HepG2 (cell line): Measurements from ENCODE around the gene FAM241B. TPM values are rescaled to one million over a fixed set of nuclear protein-coding genes. Genes with fewer than 3 reads are reported as not detected.

ENCODE experiments used
- BRCA1 ChIP-seq: sonication (generic); formaldehyde crosslinking; IDR thresholded peaks from 2 replicates; pipeline ENCODE4 v1.4.0; 2020; ENCODE audit warnings: missing genetic modification reagents
- BRF2 ChIP-seq: sonication (generic); formaldehyde crosslinking; IDR thresholded peaks from 2 replicates; pipeline ENCODE4 v1.8.1; 2022; ENCODE audit warnings: mild to moderate bottlenecking, missing genetic modification reagents
- DDIT3 ChIP-seq: sonication (generic); formaldehyde crosslinking; IDR thresholded peaks from 2 replicates; pipeline ENCODE4 v1.4.0; 2020; ENCODE audit warnings: mild to moderate bottlenecking, missing genetic modification reagents
- DMAP1 ChIP-seq: IDR thresholded peaks from 2 replicates; pipeline ENCODE4 v1.6.1; 2016
- FOXJ3 ChIP-seq: sonication (generic); formaldehyde crosslinking; IDR thresholded peaks from 2 replicates; pipeline ENCODE4 v1.4.0; 2020; ENCODE audit warnings: missing genetic modification reagents, mild to moderate bottlenecking, borderline replicate concordance
- GABPB1 ChIP-seq: IDR thresholded peaks from 2 replicates; pipeline ENCODE4 v1.6.1; 2016; ENCODE audit warnings: mild to moderate bottlenecking, missing genetic modification reagents, moderate library complexity, missing compliant biosample characterization
- HNF4G ChIP-seq, 2 experiments: sonication (generic) in 1 of 2; formaldehyde crosslinking in 1 of 2; IDR thresholded peaks; 2 replicates each; pipeline versions ENCODE4 v1.4.0 to v1.6.1; 2011 to 2020; ENCODE audit warnings: borderline replicate concordance in 2 of 2, low read depth in 2 of 2, mild to moderate bottlenecking in 2 of 2, low read length in 1 of 2, missing genetic modification reagents in 1 of 2, moderate library complexity in 1 of 2
- LRRFIP1 ChIP-seq: sonication (generic); formaldehyde crosslinking; conservative IDR thresholded peaks from 2 replicates; pipeline ENCODE4 v1.4.0; 2020; ENCODE audit warnings: missing genetic modification reagents
- MED8 ChIP-seq: sonication (generic); formaldehyde crosslinking; IDR thresholded peaks from 2 replicates; pipeline ENCODE4 v1.8.1; 2023; ENCODE audit warnings: mild to moderate bottlenecking, missing genetic modification reagents; ENCODE audit not compliant: insufficient replicate concordance
- MEIS1 ChIP-seq: sonication (generic); formaldehyde crosslinking; IDR thresholded peaks from 2 replicates; pipeline ENCODE4 v1.9.0; 2021; ENCODE audit warnings: mild to moderate bottlenecking, missing genetic modification reagents, moderate library complexity, borderline replicate concordance
- PATZ1 ChIP-seq: sonication (generic); formaldehyde crosslinking; IDR thresholded peaks from 2 replicates; pipeline ENCODE4 v1.4.0; 2020; ENCODE audit warnings: missing genetic modification reagents
- RBM22 ChIP-seq: fragments of 200-400 bp; formaldehyde crosslinking; optimal IDR thresholded peaks from 2 replicates; pipeline ENCODE3; 2017; ENCODE audit warnings: mild to moderate bottlenecking, low read length, moderate library complexity
- TFDP2 ChIP-seq: sonication (generic); formaldehyde crosslinking; IDR thresholded peaks from 2 replicates; pipeline ENCODE4 v1.4.0; 2020; ENCODE audit warnings: missing genetic modification reagents
- ZFP82 ChIP-seq: sonication (generic); formaldehyde crosslinking; IDR thresholded peaks from 2 replicates; pipeline ENCODE4 v1.5.1; 2020; ENCODE audit warnings: mild to moderate bottlenecking, missing genetic modification reagents, borderline replicate concordance
- ZNF512B ChIP-seq: sonication (generic); formaldehyde crosslinking; IDR thresholded peaks from 2 replicates; pipeline ENCODE4 v1.5.1; 2020; ENCODE audit warnings: missing genetic modification reagents, mild to moderate bottlenecking, borderline replicate concordance
- ZNF883 ChIP-seq: sonication (generic); formaldehyde crosslinking; IDR thresholded peaks from 2 replicates; pipeline ENCODE4 v1.5.1; 2020; ENCODE audit warnings: mild to moderate bottlenecking, missing genetic modification reagents; ENCODE audit errors: not compliant biosample characterization
- polyA plus RNA-seq, 8 experiments: library from polyadenylated mRNA; depleted of rRNA in 3 of 8; stranded (reverse) in 7 of 8; unstranded in 1 of 8; fragments of >200 nt; fragmentation: Illumina TruSeq in 4 of 8; extraction: Trizol in 4 of 8; gene quantifications; 2 replicates each; pipeline versions ENCODE4 v1.2.1 to v1.2.3, GENCODE V29; 2011 to 2016; ENCODE audit warnings: low read depth in 4 of 8, missing spikeins in 1 of 8, mixed read lengths in 1 of 8; ENCODE audit not compliant: insufficient read depth in 1 of 8
- total RNA-seq, 5 experiments: library from RNA; depleted of rRNA; stranded (reverse); fragments of >200 nt; fragmentation: Illumina TruSeq; extraction: Trizol; gene quantifications; 2 replicates each; pipeline ENCODE4 v1.2.3, GENCODE V29; 2016; ENCODE audit warnings: low read depth in 1 of 5

Gene FAM241B
- total and polyA plus RNA-seq, 2 of the 13 experiments (the other 11 are each of a cell fraction or from before 2014, with no cell fraction given): 1.9 to 4.0 TPM

GRCh38 chr10:69629897-69630650 lies at the start of gene FAM241B (continued):
- no peak for TF ChIP-seq BRF2
- TF ChIP-seq DDIT3 (CRISPR knock-in tag): no peak
- TF ChIP-seq PATZ1: peak; percentile 53; the same call in 1 of the 2 replicates
- 0 out of 2 replicates have a peak, but pooled peaks have one; percentile 29 for TF ChIP-seq TFDP2 (CRISPR knock-in tag)
- TF ChIP-seq MED8 (CRISPR knock-in tag): no peak
- TF ChIP-seq LRRFIP1 (CRISPR knock-in tag): no peak
- TF ChIP-seq ZNF883 (CRISPR knock-in tag): no peak
- no peak for TF ChIP-seq BRCA1 (CRISPR knock-in tag)
- TF ChIP-seq RBM22: no peak
- TF ChIP-seq HNF4G (IDR thresholded peaks at IDR 0.05; ENCODE audit: borderline replicate concordance, low read depth, low read length): no peak
- no peak for TF ChIP-seq HNF4G (CRISPR knock-in tag; IDR thresholded peaks at IDR 0.05; ENCODE audit: borderline replicate concordance, low read depth)
- TF ChIP-seq FOXJ3 (CRISPR knock-in tag): no peak
- no peak for TF ChIP-seq ZFP82 (CRISPR knock-in tag)
- TF ChIP-seq MEIS1 (CRISPR knock-in tag): no peak
- no peak for TF ChIP-seq DMAP1 (CRISPR knock-in tag)
- peak; percentile 82 for TF ChIP-seq GABPB1 (CRISPR knock-in tag)
- no peak for TF ChIP-seq ZNF512B (CRISPR knock-in tag)
